Fibroblast of lung (primary cell): ENCODE measurements around the gene CDHR4. TPM values are rescaled to one million over a fixed set of nuclear protein-coding genes. Genes with fewer than 3 reads are reported as not detected.

Experiments
- DNase-seq, 2 donors: peaks; one replicate each; pipeline versions ENCODE4 v3.0.0 to v3.0.0-alpha.2; 2010; ENCODE audit warnings: low read depth in 2 of 2
- H2AFZ ChIP-seq: 2 replicates; pipeline ENCODE4 v1.5.1; 2012; ENCODE audit warnings: low read length, control low read depth, inconsistent platforms
- H3K27ac ChIP-seq: 2 replicates; pipeline ENCODE4 v1.5.1; 2011; ENCODE audit warnings: low read length, control low read depth; ENCODE audit not compliant: insufficient read depth
- H3K27me3 ChIP-seq: 2 replicates; pipeline ENCODE4 v1.5.1; 2011; ENCODE audit warnings: mild to moderate bottlenecking, low read length; ENCODE audit not compliant: control insufficient read depth, insufficient read depth
- H3K36me3 ChIP-seq: 2 replicates; pipeline ENCODE4 v1.5.1; 2011; ENCODE audit warnings: low read length; ENCODE audit not compliant: control insufficient read depth, insufficient read depth
- H3K4me1 ChIP-seq: 2 replicates; pipeline ENCODE4 v1.5.1; 2011; ENCODE audit warnings: low read length; ENCODE audit not compliant: control insufficient read depth, insufficient read depth; ENCODE audit errors: extremely low read depth
- H3K4me2 ChIP-seq: 2 replicates; pipeline ENCODE4 v1.5.1; 2011; ENCODE audit warnings: low read length, control low read depth; ENCODE audit not compliant: insufficient read depth; ENCODE audit errors: extremely low read depth
- H3K4me3 ChIP-seq, 4 experiments: fragments of 200-600 bp in 1 of 4; sonication (generic) in 1 of 4; replicated peaks in 1 of 4; 2 replicates each; pipeline ENCODE4 v1.5.1; 2011 to 2016; ENCODE audit warnings: low read length in 4 of 4, low read depth in 3 of 4, mild to moderate bottlenecking in 3 of 4, control low read depth in 2 of 4, inconsistent platforms in 1 of 4, mixed read lengths in 1 of 4; ENCODE audit not compliant: insufficient read depth in 1 of 4; ENCODE audit errors: control extremely low read depth in 1 of 4
- H3K79me2 ChIP-seq: 2 replicates; pipeline ENCODE4 v1.5.1; 2012; ENCODE audit warnings: mild to moderate bottlenecking, low read length, inconsistent platforms; ENCODE audit not compliant: control insufficient read depth, insufficient read depth
- H3K9ac ChIP-seq: 2 replicates; pipeline ENCODE4 v1.5.1; 2011; ENCODE audit warnings: mild to moderate bottlenecking, low read length, control low read depth; ENCODE audit not compliant: insufficient read depth
- H3K9me3 ChIP-seq: 2 replicates; pipeline ENCODE4 v1.5.1; 2012; ENCODE audit warnings: low read depth, low read length; ENCODE audit not compliant: control insufficient read depth, insufficient read depth
- H4K20me1 ChIP-seq: 2 replicates; pipeline ENCODE4 v1.5.1; 2011; ENCODE audit warnings: low read length; ENCODE audit not compliant: control insufficient read depth, insufficient read depth; ENCODE audit errors: extremely low read depth
- EZH2 ChIP-seq: IDR thresholded peaks from 2 replicates; pipeline ENCODE4 v1.5.1; 2012; ENCODE audit warnings: low read length, control low read depth, mild to moderate bottlenecking; ENCODE audit errors: missing control alignments
- polyA plus RNA-seq, 2 donors: library from polyadenylated mRNA; depleted of rRNA in 1 of 2; stranded (reverse) in 1 of 2; unstranded in 1 of 2; fragments of >200 nt; gene quantifications; 2 replicates each; pipeline ENCODE4 v1.2.1, GENCODE V29; 2011 to 2012; ENCODE audit warnings: missing spikeins in 1 of 2
- total RNA-seq: library from RNA; depleted of rRNA; stranded (reverse); fragments of >200 nt; gene quantifications from 2 replicates; pipeline ENCODE4 v1.2.1, GENCODE V29; 2014
- TF ChIP-seq, protein P1 (sequence below), 2 donors: IDR thresholded peaks in 1 of 2; conservative IDR thresholded peaks in 1 of 2; 1 replicate in 1 of 2; 2 replicates in 1 of 2; pipeline ENCODE4 v1.5.1; 2011 to 2012; ENCODE audit warnings: low read length in 2 of 2, control low read depth in 1 of 2, inconsistent platforms in 1 of 2, low read depth in 1 of 2, mild to moderate bottlenecking in 1 of 2

CDHR4 gene
- total and polyA plus RNA-seq, 2 donors (not counting 1 experiment from before 2014, with no cell fraction given), result not detected

DNA sequence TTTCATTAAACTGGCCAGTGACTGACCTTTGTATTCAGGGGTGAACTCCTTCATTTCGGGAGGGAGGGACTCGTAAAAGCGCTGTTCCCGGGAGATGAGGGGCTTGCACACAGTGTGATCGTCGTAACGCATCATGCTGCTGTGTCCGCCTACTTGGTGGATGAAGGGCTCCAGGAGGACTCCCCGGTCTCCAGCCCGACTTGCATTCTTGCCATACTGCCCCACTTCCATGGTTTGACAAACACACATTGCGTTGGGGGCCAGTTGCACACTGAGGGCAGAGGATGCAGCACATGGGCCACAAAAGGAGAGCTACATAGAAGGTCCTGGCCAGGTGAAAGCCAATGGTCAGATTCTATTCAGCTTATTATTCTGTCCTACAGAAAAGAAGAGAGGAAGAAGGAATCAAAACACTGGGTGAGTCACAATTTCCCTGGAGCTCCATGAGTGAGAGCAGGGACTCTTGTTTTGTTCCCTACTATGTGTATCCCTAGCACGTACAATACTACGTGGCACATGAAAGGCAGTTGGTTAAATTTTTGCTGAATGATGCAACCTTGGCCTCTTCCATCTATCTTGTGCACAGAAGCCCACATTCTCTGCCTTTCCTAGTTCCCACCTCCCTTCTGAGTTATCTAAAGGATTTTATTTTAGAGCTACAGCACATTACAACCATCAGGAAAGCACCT is 51.7 kb downstream of the CDHR4 start:
- DNase-seq, result peak; percentile 19 to 94
- Histone ChIP-seq H3K9me3 (no peaks in the 10 kb centered on the region), H3K4me2 (no peak overlapping the region), H3K9ac (no peak overlapping the region), H4K20me1 (peaks cover 1% of the 10 kb centered on the region), H3K79me2 (peaks cover 17% of the 10 kb centered on the region), H3K27ac (no peak overlapping the region), H2AFZ (no peak overlapping the region), H3K4me3 (no peak overlapping the region), H3K27me3 (no peaks in the 10 kb centered on the region), H3K4me1 (no peaks in the 10 kb centered on the region), H3K36me3 (peaks cover 3% of the 10 kb centered on the region)
- TF ChIP-seq EZH2, result no peak
- TF ChIP-seq, protein P1, sequence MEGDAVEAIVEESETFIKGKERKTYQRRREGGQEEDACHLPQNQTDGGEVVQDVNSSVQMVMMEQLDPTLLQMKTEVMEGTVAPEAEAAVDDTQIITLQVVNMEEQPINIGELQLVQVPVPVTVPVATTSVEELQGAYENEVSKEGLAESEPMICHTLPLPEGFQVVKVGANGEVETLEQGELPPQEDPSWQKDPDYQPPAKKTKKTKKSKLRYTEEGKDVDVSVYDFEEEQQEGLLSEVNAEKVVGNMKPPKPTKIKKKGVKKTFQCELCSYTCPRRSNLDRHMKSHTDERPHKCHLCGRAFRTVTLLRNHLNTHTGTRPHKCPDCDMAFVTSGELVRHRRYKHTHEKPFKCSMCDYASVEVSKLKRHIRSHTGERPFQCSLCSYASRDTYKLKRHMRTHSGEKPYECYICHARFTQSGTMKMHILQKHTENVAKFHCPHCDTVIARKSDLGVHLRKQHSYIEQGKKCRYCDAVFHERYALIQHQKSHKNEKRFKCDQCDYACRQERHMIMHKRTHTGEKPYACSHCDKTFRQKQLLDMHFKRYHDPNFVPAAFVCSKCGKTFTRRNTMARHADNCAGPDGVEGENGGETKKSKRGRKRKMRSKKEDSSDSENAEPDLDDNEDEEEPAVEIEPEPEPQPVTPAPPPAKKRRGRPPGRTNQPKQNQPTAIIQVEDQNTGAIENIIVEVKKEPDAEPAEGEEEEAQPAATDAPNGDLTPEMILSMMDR (conservative IDR thresholded peaks at IDR 0.05 in 1 of 2, IDR thresholded peaks at IDR 0.05 in 1 of 2; ENCODE audit: low read depth in 1 of 2, low read length in 2 of 2), result no peak

DNA sequence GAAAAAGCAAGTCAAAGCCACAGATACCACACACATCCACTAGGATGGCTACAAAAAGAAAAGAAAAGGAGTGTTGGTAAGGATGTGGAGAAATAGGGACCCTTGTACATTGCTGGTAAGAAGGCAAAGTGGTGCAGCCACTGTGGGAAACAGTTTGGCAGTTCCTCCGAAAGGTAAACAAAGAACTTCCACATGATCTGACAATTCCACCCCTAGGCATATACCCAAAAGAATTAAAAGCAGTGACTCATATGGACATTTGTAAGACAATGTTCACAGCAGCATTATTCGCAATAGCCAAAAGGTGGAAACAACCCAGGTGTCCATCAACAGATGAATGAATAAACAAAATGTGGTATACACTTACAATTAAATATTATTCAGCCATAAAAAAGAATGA is 53.7 kb downstream of the CDHR4 start:
- Histone ChIP-seq H3K79me2 (peaks cover 13% of the 10 kb centered on the region), H3K36me3 (peaks cover 3% of the 10 kb centered on the region), H3K4me3 (no peak overlapping the region), H3K4me2 (no peak overlapping the region), H3K27ac (no peak overlapping the region), H3K27me3 (no peaks in the 10 kb centered on the region), H3K9me3 (no peaks in the 10 kb centered on the region), H4K20me1 (no peaks in the 10 kb centered on the region), H3K4me1 (no peaks in the 10 kb centered on the region), H3K9ac (no peak overlapping the region), H2AFZ (no peak overlapping the region)
- TF ChIP-seq EZH2, result no peak
- TF ChIP-seq, protein P1 (conservative IDR thresholded peaks at IDR 0.05 in 1 of 2, IDR thresholded peaks at IDR 0.05 in 1 of 2; ENCODE audit: low read depth in 1 of 2, low read length in 2 of 2), result no peak
- DNase-seq, result peak; percentile 39 to 88

Other genes with a start within 250 kb of the CDHR4 start
- under 0.01 TPM in 2 replicates for gene BSN, start 245.4 kb downstream of the CDHR4 start, total RNA-seq
- gene BSN, start 245.4 kb downstream of the CDHR4 start, polyA plus RNA-seq, result 0.01 TPM in 2 replicates
- 110 and 137 TPM in 2 replicates for gene APEH, start 125.5 kb downstream of the CDHR4 start, total RNA-seq
- 52.6 and 75.7 TPM in 2 replicates for gene APEH, start 125.5 kb downstream of the CDHR4 start, polyA plus RNA-seq
- 5.1 and 6.6 TPM in 2 replicates for gene MST1, start 110.4 kb downstream of the CDHR4 start, total RNA-seq
- gene MST1, start 110.4 kb downstream of the CDHR4 start, polyA plus RNA-seq, result 3.5 and 4.0 TPM in 2 replicates
- gene RNF123, start 110.3 kb downstream of the CDHR4 start, total RNA-seq, result 19.5 and 27.1 TPM in 2 replicates
- 16.5 and 21.8 TPM in 2 replicates for gene RNF123, start 110.3 kb downstream of the CDHR4 start, polyA plus RNA-seq
- under 0.01 and 0.33 TPM in 2 replicates for gene AMIGO3, start 80.2 kb downstream of the CDHR4 start, total RNA-seq
- gene AMIGO3, start 80.2 kb downstream of the CDHR4 start, polyA plus RNA-seq, result 0.17 TPM in 1 of 2 replicates, not detected in the other
- 13.6 and 14.4 TPM in 2 replicates for gene GMPPB, start 75.9 kb downstream of the CDHR4 start, total RNA-seq
- gene GMPPB, start 75.9 kb downstream of the CDHR4 start, polyA plus RNA-seq, result 13.7 and 18.3 TPM in 2 replicates
- gene IP6K1, start 13.3 kb downstream of the CDHR4 start, total RNA-seq, result 28.8 and 30.2 TPM in 2 replicates
- gene IP6K1, start 13.3 kb downstream of the CDHR4 start, polyA plus RNA-seq, result 38.8 and 45.4 TPM in 2 replicates
- gene INKA1, start 3.4 kb upstream of the CDHR4 start, total RNA-seq, result 3.3 and 7.3 TPM in 2 replicates
- gene INKA1, start 3.4 kb upstream of the CDHR4 start, polyA plus RNA-seq, result 2.9 and 6.5 TPM in 2 replicates
- 50.1 and 57.1 TPM in 2 replicates for gene UBA7, start 14.1 kb upstream of the CDHR4 start, total RNA-seq
- gene UBA7, start 14.1 kb upstream of the CDHR4 start, polyA plus RNA-seq, result 22.8 and 33.7 TPM in 2 replicates
- 0.77 and 2.0 TPM in 2 replicates for gene TRAIP, start 56.7 kb upstream of the CDHR4 start, total RNA-seq
- 2.5 and 7.0 TPM in 2 replicates for gene TRAIP, start 56.7 kb upstream of the CDHR4 start, polyA plus RNA-seq
- gene CAMKV, start 70.0 kb upstream of the CDHR4 start, total RNA-seq, result not detected in 2 replicates
- 0.06 TPM in 1 of 2 replicates, not detected in the other for gene CAMKV, start 70.0 kb upstream of the CDHR4 start, polyA plus RNA-seq
- gene MST1R, start 104.0 kb upstream of the CDHR4 start, total RNA-seq, result 1.5 and 3.0 TPM in 2 replicates
- 0.52 and 1.2 TPM in 2 replicates for gene MST1R, start 104.0 kb upstream of the CDHR4 start, polyA plus RNA-seq
- gene MON1A, start 129.9 kb upstream of the CDHR4 start, total RNA-seq, result 11.8 and 12.2 TPM in 2 replicates
- 6.7 and 9.3 TPM in 2 replicates for gene MON1A, start 129.9 kb upstream of the CDHR4 start, polyA plus RNA-seq
- 41.3 and 46.1 TPM in 2 replicates for gene RBM6, start 140.3 kb upstream of the CDHR4 start, total RNA-seq
- gene RBM6, start 140.3 kb upstream of the CDHR4 start, polyA plus RNA-seq, result 36.3 and 40.1 TPM in 2 replicates